B cell (primary cell): ENCODE data around the gene RNF150. TPM values are rescaled to one million over a fixed set of nuclear protein-coding genes. Genes with fewer than 3 reads are reported as not detected.

Experiments used
- ATAC-seq: fragments of 200-7000 bp; cut with Tn5 transposase; one replicate; pipeline ENCODE4 v1.10.0; 2021; ENCODE audit warnings: low read depth, mild to moderate bottlenecking, moderate number of reproducible peaks, moderate library complexity
- CTCF ChIA-PET: fragments of 350-600 bp; sonication (Branson Sonifier 250); formaldehyde crosslinking; loops from one replicate; lab custom pipeline; 2021; ENCODE audit warnings: antibody characterized with exemption, inconsistent platforms; lab: Charles Lee
- POLR2A ChIA-PET: fragments of 350-600 bp; sonication (Branson Sonifier 250); formaldehyde crosslinking; loops from one replicate; lab custom pipeline; 2021; ENCODE audit warnings: antibody characterized with exemption; lab: Charles Lee
- DNase-seq: peaks from one replicate; pipeline ENCODE4 v3.0.0; 2013
- H2AFZ ChIP-seq: 2 replicates; pipeline ENCODE4 v1.6.1; 2012; ENCODE audit warnings: mild to moderate bottlenecking, low read depth, low read length; ENCODE audit not compliant: insufficient read depth, poor library complexity, severe bottlenecking
- H3K27ac ChIP-seq, 2 donors: 1 replicate in 1 of 2; 2 replicates in 1 of 2; pipeline ENCODE4 v1.5.1; 2012 to 2013; ENCODE audit warnings: low read length in 2 of 2, mild to moderate bottlenecking in 2 of 2, moderate library complexity in 1 of 2
- H3K27me3 ChIP-seq, 4 experiments: fragments of 200-600 bp in 1 of 4; sonication (generic) in 1 of 4; replicated peaks in 1 of 4; 1 replicate in 2 of 4; 2 replicates in 2 of 4; pipeline versions ENCODE4 v1.6.1 to v1.7.0; 2013 to 2016; ENCODE audit warnings: low read length in 3 of 4, mild to moderate bottlenecking in 2 of 4, mixed read lengths in 1 of 4, moderate library complexity in 1 of 4; ENCODE audit not compliant: insufficient read depth in 4 of 4, control insufficient read depth in 3 of 4; ENCODE audit errors: control extremely low read depth in 1 of 4
- H3K36me3 ChIP-seq, 2 experiments: replicated peaks in 1 of 2; 1 replicate in 1 of 2; 2 replicates in 1 of 2; pipeline versions ENCODE4 v1.6.1 to v1.7.1; 2013; ENCODE audit warnings: low read length in 1 of 2; ENCODE audit not compliant: insufficient read depth in 2 of 2, control insufficient read depth in 1 of 2; ENCODE audit errors: control extremely low read depth in 1 of 2, extremely low read depth in 1 of 2
- H3K4me1 ChIP-seq, 2 donors: fragments of 200-600 bp in 1 of 2; sonication (generic) in 1 of 2; 1 replicate in 1 of 2; 2 replicates in 1 of 2; pipeline versions ENCODE4 v1.5.1 to v1.6.1; 2013 to 2017; ENCODE audit warnings: low read length in 2 of 2; ENCODE audit not compliant: control insufficient read depth in 2 of 2, insufficient read depth in 2 of 2
- H3K4me2 ChIP-seq: replicated peaks from 2 replicates; pipeline ENCODE3; 2012; ENCODE audit warnings: mild to moderate bottlenecking, low read depth, low read length; ENCODE audit not compliant: poor library complexity, severe bottlenecking
- H3K4me3 ChIP-seq, 5 experiments: fragments of 200-600 bp in 1 of 5; sonication (generic) in 1 of 5; 1 replicate in 3 of 5; 2 replicates in 2 of 5; pipeline versions ENCODE4 v1.5.1 to v1.7.0; 2011 to 2016; ENCODE audit warnings: low read length in 4 of 5, mild to moderate bottlenecking in 4 of 5, low read depth in 2 of 5, control low read depth in 1 of 5, moderate library complexity in 1 of 5; ENCODE audit not compliant: insufficient read depth in 1 of 5; ENCODE audit errors: control extremely low read depth in 1 of 5, extremely low read depth in 1 of 5
- H3K79me2 ChIP-seq: fragments of 200-600 bp; sonication (generic); one replicate; pipeline ENCODE4 v1.6.0; 2016; ENCODE audit warnings: low read length; ENCODE audit not compliant: control insufficient read depth, insufficient read depth
- H3K9ac ChIP-seq: fragments of 200-600 bp; sonication (generic); 2 replicates; pipeline ENCODE4 v1.6.1; 2017; ENCODE audit warnings: mild to moderate bottlenecking, low read length, moderate library complexity
- H3K9me3 ChIP-seq, 3 donors: one replicate each; pipeline versions ENCODE4 v1.6.1 to v1.7.1; 2013; ENCODE audit warnings: low read length in 2 of 3; ENCODE audit not compliant: control insufficient read depth in 2 of 3, insufficient read depth in 1 of 3; ENCODE audit errors: control extremely low read depth in 1 of 3
- H4K20me1 ChIP-seq: 2 replicates; pipeline ENCODE4 v1.6.0; 2012; ENCODE audit warnings: mild to moderate bottlenecking, low read length; ENCODE audit not compliant: insufficient read depth, control insufficient read depth, poor library complexity, severe bottlenecking
- H3K27ac Mint-ChIP-seq: one replicate; pipeline ENCODE4 v1.8.0; 2021; ENCODE audit warnings: mixed read lengths
- H3K27me3 Mint-ChIP-seq: one replicate; pipeline ENCODE4 v1.8.0; 2021; ENCODE audit warnings: mixed read lengths
- H3K4me1 Mint-ChIP-seq: one replicate; pipeline ENCODE4 v1.8.0; 2021; ENCODE audit warnings: mixed read lengths
- H3K4me3 Mint-ChIP-seq: one replicate; pipeline ENCODE4 v1.8.0; 2021; ENCODE audit warnings: mixed read lengths
- H3K9me3 Mint-ChIP-seq: one replicate; pipeline ENCODE4 v1.8.0; 2022; ENCODE audit warnings: mixed read lengths; ENCODE audit not compliant: insufficient read depth
- EZH2 ChIP-seq: IDR thresholded peaks from 2 replicates; pipeline ENCODE4 v1.6.1; 2012; ENCODE audit warnings: borderline replicate concordance, low read depth, mild to moderate bottlenecking, moderate library complexity, low read length; ENCODE audit not compliant: insufficient read depth, poor library complexity, severe bottlenecking
- WGBS: methylation state at CpG from one replicate; pipeline ENCODE4 v1.1.5; 2013; ENCODE audit warnings: missing lambda C conversion rate; ENCODE audit not compliant: insufficient coverage; 5-methylcytosine and 5-hydroxymethylcytosine counted together
- intact Hi-C: fragments of 100-400 bp; cut with micrococcal nuclease; formaldehyde crosslinking; loops from one replicate; pipeline ENCODE4 v1.10.0; 2022
- polyA plus RNA-seq: library from polyadenylated mRNA; depleted of rRNA; stranded (reverse); fragments of >200 nt; gene quantifications from 2 replicates; pipeline ENCODE4 v1.2.3, GENCODE V29; 2012
- total RNA-seq, 2 donors: library from RNA; stranded (reverse); fragments of 120-200 nt in 1 of 2; gene quantifications; 1 replicate in 1 of 2; 2 replicates in 1 of 2; pipeline versions ENCODE4 v1.2.3 to v1.2.4, GENCODE V29; 2013 to 2022
- TF ChIP-seq, protein P1 (sequence below): fragments of 200-600 bp; IDR thresholded peaks from one replicate; pipeline ENCODE4 v1.8.0; 2022; ENCODE audit warnings: antibody characterized with exemption, mild to moderate bottlenecking

The RNF150 gene
- total and polyA plus RNA-seq, 2 donors (not counting 1 experiment from before 2014, with no cell fraction given): not detected

GRCh38 chr4:140819610-140820009 is 313.7 kb downstream of the RNF150 start:
- H3K27ac ChIP-seq: no peak overlapping the region
- no peaks in the 10 kb centered on the region for H3K4me1 ChIP-seq
- no peak for DNase-seq
- peaks cover 0 to 4% (median 0%) of the 10 kb centered on the region in 3 donors for H3K9me3 ChIP-seq
- no peaks in the 10 kb centered on the region for H3K79me2 ChIP-seq
- peaks cover under 1% of the 10 kb centered on the region for H3K9me3 Mint-ChIP-seq
- no peak overlapping the region for H3K4me2 ChIP-seq
- no peak overlapping the region for H3K9ac ChIP-seq
- no peaks in the 10 kb centered on the region for H4K20me1 ChIP-seq
- H3K27ac Mint-ChIP-seq: peak overlapping the region; percentile 11
- H3K27me3 Mint-ChIP-seq: no peaks in the 10 kb centered on the region
- no peak overlapping the region for H2AFZ ChIP-seq
- ATAC-seq: no peak
- TF ChIP-seq, protein P1, sequence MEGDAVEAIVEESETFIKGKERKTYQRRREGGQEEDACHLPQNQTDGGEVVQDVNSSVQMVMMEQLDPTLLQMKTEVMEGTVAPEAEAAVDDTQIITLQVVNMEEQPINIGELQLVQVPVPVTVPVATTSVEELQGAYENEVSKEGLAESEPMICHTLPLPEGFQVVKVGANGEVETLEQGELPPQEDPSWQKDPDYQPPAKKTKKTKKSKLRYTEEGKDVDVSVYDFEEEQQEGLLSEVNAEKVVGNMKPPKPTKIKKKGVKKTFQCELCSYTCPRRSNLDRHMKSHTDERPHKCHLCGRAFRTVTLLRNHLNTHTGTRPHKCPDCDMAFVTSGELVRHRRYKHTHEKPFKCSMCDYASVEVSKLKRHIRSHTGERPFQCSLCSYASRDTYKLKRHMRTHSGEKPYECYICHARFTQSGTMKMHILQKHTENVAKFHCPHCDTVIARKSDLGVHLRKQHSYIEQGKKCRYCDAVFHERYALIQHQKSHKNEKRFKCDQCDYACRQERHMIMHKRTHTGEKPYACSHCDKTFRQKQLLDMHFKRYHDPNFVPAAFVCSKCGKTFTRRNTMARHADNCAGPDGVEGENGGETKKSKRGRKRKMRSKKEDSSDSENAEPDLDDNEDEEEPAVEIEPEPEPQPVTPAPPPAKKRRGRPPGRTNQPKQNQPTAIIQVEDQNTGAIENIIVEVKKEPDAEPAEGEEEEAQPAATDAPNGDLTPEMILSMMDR: no peak
- TF ChIP-seq EZH2: no peak
- ChIA-PET POLR2A (interaction anchor here (0.7 kb wide), 1 partner anchor 12 kb away, joined by 7 read pairs; no protein-coding TSS in a partner anchor), CTCF (interaction anchor here (1.1 kb wide), 1 partner anchor 12 kb away, joined by 6 read pairs; no protein-coding TSS in a partner anchor)
- no peaks in the 10 kb centered on the region for H3K27me3 ChIP-seq
- intact Hi-C loops: loop anchor here (2.0 kb wide), 1 partner anchor 13 kb away; no protein-coding TSS in a partner anchor
- no peaks in the 10 kb centered on the region for H3K36me3 ChIP-seq
- no peak overlapping the region for H3K4me3 ChIP-seq
- 100% methylated on average over 1 of the region's 1 CpG for WGBS
- H3K4me1 Mint-ChIP-seq: peaks cover 20% of the 10 kb centered on the region
- no peak overlapping the region for H3K4me3 Mint-ChIP-seq

DNA sequence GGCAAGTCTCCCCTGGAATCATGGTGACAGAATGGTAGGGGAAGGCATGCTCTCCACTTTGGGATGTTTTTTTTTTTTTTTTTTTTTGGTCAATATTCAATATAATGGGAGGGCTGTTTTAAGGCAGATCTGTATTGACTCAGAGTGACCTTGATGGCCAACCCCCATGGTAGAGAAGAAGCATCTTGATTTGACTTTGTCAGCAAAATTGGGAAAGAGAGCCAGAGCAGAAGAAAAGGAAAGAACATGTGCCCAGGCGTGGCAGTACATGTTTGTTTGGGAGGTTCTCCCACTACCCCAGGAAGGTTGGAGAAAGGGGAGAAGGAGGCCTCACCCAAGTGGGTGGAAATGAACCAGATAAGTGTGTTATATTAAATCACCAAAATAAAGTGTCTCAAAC is 314.8 kb downstream of the RNF150 start:
- Mint-ChIP-seq H3K27ac (no peak overlapping the region), H3K4me3 (no peak overlapping the region)
- POLR2A ChIA-PET: no interaction called here

More for the DNA sequence above, 314.8 kb downstream of the RNF150 start:
- H3K9ac ChIP-seq: no peak overlapping the region
- H3K27ac ChIP-seq: no peak overlapping the region
- CTCF ChIA-PET: interaction anchor here (1.0 kb wide), 1 partner anchor 10 kb away, joined by 3 read pairs; no protein-coding TSS in a partner anchor
- DNase-seq: no peak
- H3K4me3 ChIP-seq: no peak overlapping the region
- H3K27me3 ChIP-seq: no peaks in the 10 kb centered on the region
- H3K4me2 ChIP-seq: no peak overlapping the region
- ATAC-seq: no peak
- H3K36me3 ChIP-seq: no peaks in the 10 kb centered on the region
- H4K20me1 ChIP-seq: no peaks in the 10 kb centered on the region
- H3K4me1 ChIP-seq: no peaks in the 10 kb centered on the region
- no CpG with 5 or more reads among the region's 1 CpG for WGBS
- no peaks in the 10 kb centered on the region for H3K27me3 Mint-ChIP-seq
- H3K9me3 Mint-ChIP-seq: no peaks in the 10 kb centered on the region
- H3K4me1 Mint-ChIP-seq: peaks cover 22% of the 10 kb centered on the region
- H3K9me3 ChIP-seq: peaks cover 0 to 4% (median 0%) of the 10 kb centered on the region in 3 donors
- no peak overlapping the region for H2AFZ ChIP-seq
- no peak for TF ChIP-seq EZH2
- TF ChIP-seq, protein P1: no peak
- H3K79me2 ChIP-seq: no peaks in the 10 kb centered on the region
- intact Hi-C loops: loop anchor here (2.0 kb wide), 1 partner anchor 14 kb away; no protein-coding TSS in a partner anchor
